HG03039 (cell line): ENCODE data around the gene PHACTR2.

Experiments used
- ATAC-seq: cut with Tn5 transposase; IDR thresholded peaks from one replicate; pipeline ENCODE4 v1.9.1; 2021; ENCODE audit warnings: mild to moderate bottlenecking, moderate library complexity; ENCODE audit not compliant: unreplicated experiment

The PHACTR2 gene

GRCh38 chr6:143802833-143803565, 125.2 kb downstream of the PHACTR2 start:
- no peak for ATAC-seq

GRCh38 chr6:143803769-143804568, 126.2 kb downstream of the PHACTR2 start:
- ATAC-seq = no peak

GRCh38 chr6:143804835-143805239, 127.1 kb downstream of the PHACTR2 start:
- no peak for ATAC-seq

GRCh38 chr6:143806282-143807102, 128.7 kb downstream of the PHACTR2 start:
- no peak for ATAC-seq

- no peak for ATAC-seq
These were observed 129.5 kb downstream of the PHACTR2 start for GRCh38 chr6:143807103-143807772.

GRCh38 chr6:143810745-143811144, 133.0 kb downstream of the PHACTR2 start:
- no peak for ATAC-seq

GRCh38 chr6:143811501-143812157, 133.9 kb downstream of the PHACTR2 start:
- no peak for ATAC-seq

- ATAC-seq = no peak
These were observed 139.9 kb downstream of the PHACTR2 start for GRCh38 chr6:143817621-143818020.

GRCh38 chr6:143821359-143821758, 143.6 kb downstream of the PHACTR2 start:
- no peak for ATAC-seq

GRCh38 chr6:143822584-143823024, 144.8 kb downstream of the PHACTR2 start:
- ATAC-seq = no peak

GRCh38 chr6:143823548-143823947, 145.8 kb downstream of the PHACTR2 start:
- ATAC-seq = no peak

- no peak for ATAC-seq
These were observed 150.8 kb downstream of the PHACTR2 start for GRCh38 chr6:143828572-143828971.

- ATAC-seq = no peak
These were observed 158.4 kb downstream of the PHACTR2 start for GRCh38 chr6:143836150-143836549.

GRCh38 chr6:143838395-143838794, 160.6 kb downstream of the PHACTR2 start:
- no peak for ATAC-seq

GRCh38 chr6:143839196-143839595, 161.4 kb downstream of the PHACTR2 start:
- ATAC-seq = no peak

- no peak for ATAC-seq
These were observed 163.0 kb downstream of the PHACTR2 start for GRCh38 chr6:143840595-143841265.

GRCh38 chr6:143842461-143842901, 164.7 kb downstream of the PHACTR2 start:
- ATAC-seq = no peak

GRCh38 chr6:143842902-143843676, 165.3 kb downstream of the PHACTR2 start, which contains the start of gene LTV1:
Gene LTV1 (plus strand): TSS chr6:143843338. CDS start chr6:143843478, 140 bp downstream.
- peak; percentile 100 for ATAC-seq

- ATAC-seq = no peak
These were observed 165.9 kb downstream of the PHACTR2 start for GRCh38 chr6:143843677-143843999.
